Measurements from ENCODE around the gene OTUB2.
"Not testable (repeated sequence)": the region's sequence is repeated elsewhere in the genome, so short reads cannot be mapped to it uniquely, and the experiment has no call there.

The OTUB2 gene

DNA sequence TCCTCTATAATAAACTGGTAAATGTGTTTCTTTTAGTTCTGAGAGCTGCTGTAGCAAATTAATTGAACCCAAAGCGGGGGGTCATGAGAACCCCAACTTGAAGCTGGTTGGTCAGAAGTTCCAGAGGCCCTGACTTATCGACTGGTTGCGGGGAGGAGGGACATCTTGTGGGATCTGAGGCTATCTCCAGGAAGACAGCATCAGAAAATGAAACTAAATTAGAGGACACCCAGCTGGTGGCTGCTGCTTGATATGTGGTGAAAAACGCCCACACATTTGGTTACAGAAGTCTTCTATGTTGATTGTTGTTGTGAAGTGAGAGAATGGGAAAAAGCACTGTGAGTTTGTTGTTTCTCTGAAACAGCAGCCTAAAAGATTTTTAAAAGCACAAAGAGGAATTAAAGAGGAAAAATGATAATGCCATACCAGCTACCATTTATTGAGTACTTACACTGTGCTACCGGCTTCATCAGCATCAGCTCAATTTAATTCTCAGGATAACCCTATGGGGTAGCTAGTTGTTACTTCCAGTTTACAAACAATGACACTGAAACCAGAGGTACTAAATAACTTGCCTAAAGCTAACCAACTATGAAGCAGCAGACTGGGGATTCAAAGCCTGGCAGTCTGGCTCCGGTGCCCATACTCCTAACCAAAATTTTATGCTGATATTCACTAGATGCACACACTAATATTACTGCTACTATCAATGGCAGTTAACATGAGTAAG is 30.6 kb downstream of the OTUB2 start:
- no peak for DNase-seq (ENCODE audit: low read depth in 2 of 2)

DNA sequence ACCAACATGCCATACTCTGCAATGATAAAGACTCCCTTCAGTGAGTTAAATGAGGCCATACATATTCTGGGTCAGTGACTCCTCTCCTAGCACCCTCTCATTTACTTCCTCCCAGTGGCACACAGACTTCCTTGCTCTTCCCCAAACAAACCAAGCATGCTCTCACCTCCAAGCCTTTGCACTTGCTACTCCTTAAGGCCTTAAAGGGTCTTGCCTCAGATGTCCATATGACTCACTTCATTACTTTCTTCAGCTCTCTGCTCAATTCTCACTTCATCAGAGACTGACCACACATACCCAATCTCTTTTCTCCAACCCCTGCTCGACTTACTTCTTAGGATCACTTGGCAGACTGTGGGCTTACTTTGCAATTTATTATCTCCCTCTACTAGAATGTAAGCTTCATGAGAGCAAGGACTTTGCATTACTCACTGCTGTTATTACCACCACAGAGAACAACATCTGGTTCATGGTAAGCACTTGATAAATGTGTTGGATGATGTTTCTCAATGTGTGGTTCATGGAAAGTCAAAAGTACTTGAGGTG is 32.1 kb downstream of the OTUB2 start:
- DNase-seq (ENCODE audit: low read depth in 2 of 2) = no peak

DNA sequence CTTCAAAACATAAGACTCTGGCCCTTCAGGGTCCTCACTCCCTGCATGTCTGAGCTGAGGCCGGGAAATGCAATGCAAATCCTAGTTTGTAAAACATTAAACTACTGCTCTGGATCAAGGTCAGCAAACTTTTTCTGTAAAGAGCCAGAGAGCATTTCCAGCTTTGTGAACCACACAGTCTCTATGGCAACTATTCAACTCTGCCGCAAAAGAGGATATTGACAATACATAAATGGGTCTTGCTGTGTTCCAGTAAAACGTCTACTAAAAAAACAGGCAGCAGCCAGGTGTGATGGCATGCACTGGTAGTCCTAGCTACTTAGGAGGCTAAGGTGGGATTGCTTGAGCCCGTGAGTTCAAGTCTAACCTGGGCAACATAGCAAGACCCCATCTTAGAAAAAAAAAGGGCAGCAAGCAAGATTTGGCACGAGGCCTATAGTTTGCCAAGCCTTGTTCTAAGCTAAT is 32.6 kb downstream of the OTUB2 start:
- no peak for DNase-seq (ENCODE audit: low read depth in 2 of 2)

DNA sequence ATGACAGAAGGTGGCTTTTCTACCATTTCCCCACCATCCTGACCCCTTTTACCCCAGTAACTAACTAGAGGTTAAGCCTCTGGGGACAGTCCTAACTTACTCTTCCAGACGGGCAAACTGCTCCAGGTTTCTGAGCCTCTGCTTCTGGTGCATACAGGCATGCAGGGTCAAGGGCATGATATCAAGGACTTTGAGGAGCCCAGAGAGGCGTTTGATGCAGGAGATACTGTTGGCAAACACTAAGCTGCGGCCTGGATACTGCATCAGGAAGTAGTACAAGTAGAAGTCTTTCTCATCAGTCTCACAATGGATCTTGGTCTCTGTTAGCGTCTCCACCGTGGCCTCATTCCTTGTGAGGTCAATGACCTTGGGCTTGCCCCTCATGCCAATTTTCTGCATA is 33.9 kb downstream of the OTUB2 start:
- DNase-seq (ENCODE audit: low read depth in 2 of 2) = no peak

DNA sequence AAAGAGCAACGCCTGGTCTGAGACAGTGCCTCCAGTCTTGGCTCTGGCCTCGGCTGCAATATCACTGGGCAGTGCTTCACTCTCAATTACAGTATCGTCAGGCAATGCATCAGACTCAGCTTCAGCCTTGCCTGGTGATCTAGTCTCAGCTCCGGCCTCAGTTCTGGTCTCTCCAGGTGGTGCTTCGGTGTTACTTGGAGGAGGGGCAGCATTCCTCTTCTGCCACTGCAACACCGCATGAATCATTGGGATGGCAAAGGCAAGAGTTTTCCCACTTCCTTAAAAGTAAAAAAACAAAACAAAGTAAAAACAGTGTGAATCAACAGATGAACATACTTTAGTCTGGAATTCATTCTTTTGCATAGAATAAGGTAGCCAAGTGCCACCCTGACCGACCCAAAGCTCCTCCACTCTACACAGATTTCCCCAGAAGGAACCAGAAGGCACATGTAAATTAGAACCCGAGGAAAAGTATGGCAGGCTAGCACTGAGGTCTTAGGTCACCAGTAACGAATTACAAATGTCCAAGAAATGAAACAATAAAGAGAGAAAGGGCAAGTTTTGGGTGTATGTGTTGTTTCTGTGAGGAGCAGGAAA is 36.3 kb downstream of the OTUB2 start:
- DNase-seq (ENCODE audit: low read depth in 2 of 2) = no peak

DNA sequence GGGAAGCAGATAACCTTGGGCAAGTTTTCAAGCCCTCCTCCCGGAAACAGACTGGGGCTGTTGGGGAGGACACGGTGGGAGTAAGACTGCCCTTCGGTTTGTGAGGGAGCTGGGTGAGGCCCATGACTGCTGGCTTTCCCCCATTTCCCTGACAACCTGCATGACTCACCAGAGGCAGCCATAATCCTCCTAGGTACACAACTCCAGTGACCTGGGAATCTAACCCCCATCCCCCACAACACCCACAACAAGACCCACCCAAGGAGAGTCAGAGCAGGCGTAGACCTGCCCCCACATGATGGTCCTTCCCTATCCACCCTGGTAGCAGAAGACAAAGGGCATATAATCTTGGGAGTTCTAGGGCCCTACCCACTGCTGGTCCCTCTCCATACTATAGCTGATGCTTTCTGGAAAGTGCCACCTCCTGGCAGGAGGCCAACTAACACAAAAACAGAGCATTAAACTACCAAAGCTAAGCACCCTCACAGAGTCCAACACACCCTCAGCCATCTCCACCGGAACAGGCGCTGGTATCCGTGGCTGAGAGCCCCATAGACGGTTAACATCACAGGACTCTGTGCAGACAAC is 40.0 kb downstream of the OTUB2 start:
- no peak for DNase-seq (ENCODE audit: low read depth in 2 of 2)

DNA sequence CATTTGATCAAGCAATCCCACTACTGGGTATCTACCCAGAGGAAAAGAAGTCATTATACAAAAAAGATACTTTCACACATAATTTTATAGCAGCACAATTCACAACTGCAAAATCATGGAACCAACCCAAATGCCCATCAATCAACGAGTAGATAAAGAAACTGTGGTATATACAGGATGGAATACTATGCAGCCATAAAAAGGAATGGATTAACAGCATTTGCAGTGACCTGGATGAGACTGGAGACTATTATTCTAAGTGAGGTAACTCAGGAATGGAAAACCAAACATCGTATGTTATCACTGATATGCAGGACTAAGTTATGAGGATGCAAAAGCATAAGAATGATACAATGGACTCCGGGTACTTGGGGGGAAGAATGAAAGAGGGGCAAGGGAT is 45.9 kb downstream of the OTUB2 start:
- not testable (repeated sequence) for DNase-seq (ENCODE audit: low read depth in 2 of 2)

DNA sequence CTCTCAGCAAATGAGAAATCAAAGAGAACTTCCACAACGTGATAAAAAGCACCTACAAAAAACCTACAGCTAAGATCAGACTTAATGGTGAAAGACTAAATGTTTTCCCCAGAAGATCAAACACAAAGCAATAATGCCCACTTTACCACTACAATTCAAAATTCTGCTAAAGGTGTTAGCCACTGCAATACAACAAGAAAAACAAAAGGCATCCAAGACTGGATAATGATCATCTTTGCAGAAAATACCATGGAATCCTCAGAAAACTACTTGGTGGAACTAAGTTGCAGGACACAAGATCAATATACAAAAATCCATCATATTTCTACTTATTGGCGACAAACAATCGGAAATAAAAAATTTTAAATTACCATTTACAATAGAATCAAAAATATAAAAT is 48.4 kb downstream of the OTUB2 start:
- no peak for DNase-seq (ENCODE audit: low read depth in 2 of 2)

DNA sequence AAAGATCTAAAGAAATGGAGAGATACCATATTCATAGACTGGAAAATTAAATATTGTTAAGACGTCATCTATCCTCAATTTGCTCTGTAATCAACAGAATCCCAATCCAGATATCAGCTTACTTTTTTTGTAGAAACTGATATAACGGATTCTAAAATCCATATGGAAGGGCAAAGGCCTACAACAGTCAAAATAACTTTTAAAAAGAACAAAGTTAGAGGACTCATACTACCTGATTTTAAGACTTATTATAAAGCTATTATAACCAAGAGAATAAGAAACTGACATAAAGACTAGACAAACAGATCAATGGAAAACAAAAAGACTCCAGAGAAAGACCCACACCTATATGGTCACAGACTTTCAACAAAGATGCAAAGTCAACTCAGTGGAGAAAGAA is 48.9 kb downstream of the OTUB2 start:
- DNase-seq (ENCODE audit: low read depth in 2 of 2) = no peak

DNA sequence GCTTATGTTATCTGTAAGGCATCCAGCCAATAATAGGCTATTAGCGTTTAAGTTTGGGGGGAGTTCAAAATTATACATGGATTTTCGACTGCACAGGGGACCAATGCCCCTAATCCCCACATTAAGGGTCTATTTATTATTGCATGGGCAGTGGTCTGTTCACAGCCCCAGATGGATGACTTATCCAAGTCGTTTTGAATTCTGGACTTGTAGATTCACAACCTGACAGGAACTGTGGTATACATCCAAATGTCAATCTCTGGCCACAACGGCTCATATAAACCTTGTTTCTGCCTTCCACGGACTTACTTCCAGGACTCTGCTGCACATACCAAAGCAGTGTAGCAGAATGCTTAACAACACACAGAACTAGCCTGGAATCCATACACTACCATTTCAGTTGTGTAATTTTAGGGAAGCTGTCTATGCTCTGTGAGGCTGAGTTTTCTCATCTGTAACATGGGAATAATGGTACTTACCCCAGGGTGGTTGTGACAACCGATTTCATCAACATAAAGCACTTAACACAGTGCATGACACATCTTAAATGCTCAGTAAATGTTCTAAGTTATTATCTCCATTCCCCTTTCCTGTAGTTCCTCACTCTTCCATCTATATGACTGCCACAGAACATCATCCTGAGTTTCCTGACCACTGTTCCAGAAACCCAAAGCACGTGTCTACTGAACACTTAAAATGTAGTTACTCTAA is 51.1 kb downstream of the OTUB2 start:
- no peak for DNase-seq (ENCODE audit: low read depth in 2 of 2)

DNA sequence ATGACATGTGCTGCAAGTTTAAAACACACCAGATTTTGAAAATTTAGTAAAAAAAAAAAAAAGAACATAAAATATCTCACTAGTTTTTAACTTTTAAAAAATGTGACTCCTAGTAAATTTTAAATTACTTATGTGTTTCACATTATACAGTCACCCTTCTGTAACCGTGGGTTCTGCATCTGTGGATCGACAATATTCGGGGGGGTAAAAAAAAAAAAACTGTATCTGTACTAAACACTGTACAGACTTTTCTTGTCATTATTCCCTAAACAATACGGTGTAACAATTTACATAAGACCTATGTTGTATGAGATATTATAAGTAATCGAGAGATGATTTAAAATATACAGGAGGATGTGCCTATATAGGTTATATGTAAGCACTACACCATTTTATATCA is 51.7 kb downstream of the OTUB2 start:
- no peak for DNase-seq (ENCODE audit: low read depth in 2 of 2)

DNA sequence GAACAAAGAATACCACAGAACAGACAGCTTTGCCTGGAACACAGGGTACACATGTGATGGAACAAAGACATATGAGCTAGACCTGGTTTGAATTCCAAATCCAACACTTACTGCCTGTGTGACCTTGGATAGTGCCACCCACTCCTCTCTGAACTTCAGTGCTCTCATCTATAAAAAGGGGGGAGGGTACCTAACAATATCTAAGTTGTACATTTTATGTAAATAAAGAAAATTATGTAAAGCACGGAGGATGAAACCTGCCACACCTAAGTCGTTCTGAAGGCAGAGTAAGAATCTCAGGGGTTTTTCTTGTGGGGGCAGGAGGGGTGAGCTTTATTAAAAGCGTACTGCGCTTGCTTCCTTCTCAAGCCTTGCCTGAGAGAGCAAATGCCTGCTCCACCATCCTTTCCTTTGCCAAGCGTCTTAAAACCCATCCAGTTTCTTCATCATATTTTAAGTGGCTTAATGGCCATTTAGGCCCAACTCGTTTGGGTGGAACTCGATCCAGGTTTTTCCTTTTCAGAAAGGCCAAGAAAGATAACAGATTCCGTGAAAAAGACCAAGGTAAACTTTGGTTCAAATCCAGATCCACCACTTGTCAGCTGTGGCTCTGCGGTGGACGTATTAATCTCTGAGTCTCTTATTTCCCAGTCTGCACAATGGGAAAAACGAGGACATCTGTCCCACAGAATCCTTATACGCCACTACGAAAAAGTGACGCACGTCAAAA is 53.9 kb downstream of the OTUB2 start:
- no peak for DNase-seq (ENCODE audit: low read depth in 2 of 2)

DNA sequence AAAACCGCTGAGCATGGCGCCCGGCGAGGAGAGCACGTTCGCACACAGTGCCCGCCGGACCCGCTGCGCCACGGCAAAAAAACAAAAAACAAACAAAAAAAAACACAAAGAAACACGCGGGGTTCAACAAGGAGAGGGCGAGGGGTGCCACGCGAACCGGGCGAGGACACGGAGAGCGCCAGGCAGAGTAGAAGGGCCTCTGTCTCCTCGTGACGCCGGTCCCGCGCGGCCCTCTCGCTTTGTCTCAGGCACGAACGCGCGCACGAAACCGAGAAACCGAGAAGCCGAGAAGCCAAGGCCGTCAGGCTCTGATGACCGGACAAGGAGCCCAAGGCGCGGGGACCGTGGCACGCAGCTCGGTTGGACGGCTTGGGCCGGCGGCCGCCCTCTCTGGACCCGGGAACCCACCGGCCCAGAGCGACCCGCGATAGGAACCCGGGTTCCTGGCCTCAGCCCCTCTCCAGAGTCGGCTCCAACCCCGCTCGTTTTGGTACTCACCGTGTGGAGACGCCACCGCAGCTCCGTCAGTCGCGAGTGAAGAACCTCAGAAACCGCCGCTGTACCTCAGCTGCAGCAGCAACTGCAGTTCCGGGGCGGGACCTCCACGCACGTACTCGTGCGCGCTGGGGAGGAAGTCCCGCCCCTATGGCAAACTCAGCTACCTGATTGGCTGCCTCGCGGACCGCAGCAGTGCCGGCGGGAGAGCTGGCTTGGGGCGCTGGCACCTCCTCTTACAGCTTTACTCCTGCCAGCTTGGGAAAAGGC is 54.7 kb downstream of the OTUB2 start, which contains the start of the genes DDX24 and IFI27L1:
DDX24 (minus strand) TSS at position 582 of the 765 bp plus-strand sequence. CDS start 1,460 bp downstream, outside the sequence.
IFI27L1 (plus strand) TSS at position 690 of the 765 bp plus-strand sequence. CDS start 15,628 bp downstream, outside the sequence.
- DNase-seq (ENCODE audit: low read depth in 2 of 2) = peak; percentile 93 to 96

DNA sequence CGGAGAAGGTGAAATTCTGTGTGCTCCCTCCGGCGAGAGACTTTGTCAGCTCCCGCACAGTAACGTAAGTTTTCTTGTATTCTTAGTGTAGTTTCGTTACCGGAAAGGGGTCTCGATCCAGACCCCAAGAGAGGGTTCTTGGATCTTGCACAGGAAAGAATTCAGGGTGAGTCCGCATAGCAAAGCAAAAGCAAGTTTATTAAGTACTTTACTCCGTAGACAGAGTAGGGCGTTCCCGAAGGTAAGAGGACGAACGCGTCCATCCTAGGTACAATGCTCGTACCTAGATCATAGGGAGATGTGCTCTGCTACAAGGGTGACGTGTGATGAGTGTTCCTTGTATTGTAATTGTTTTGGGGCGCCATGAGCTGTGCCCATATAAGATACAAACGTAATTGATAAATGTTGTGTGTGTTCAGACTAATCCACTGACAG is 55.3 kb downstream of the OTUB2 start:
- DNase-seq (ENCODE audit: low read depth in 2 of 2) = no peak

DNA sequence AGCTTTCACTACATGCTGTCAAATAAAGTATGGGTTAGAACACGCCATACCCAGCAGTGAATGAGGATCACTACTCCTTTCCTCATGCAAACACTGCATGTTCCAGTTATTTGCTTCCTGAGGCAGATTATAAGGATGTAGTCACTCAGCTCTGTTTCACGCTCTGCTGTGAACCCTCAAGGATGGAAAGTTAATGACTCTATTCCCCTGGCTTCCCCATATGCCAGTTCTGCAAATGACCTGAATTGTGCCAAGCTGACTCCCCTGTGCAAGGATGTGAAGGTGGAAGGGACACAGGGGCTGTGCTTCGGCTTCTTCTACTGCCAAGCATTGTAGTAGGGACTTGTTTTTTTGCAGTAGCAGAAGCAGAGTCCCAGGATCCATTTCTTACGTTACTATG is 61.8 kb downstream of the OTUB2 start:
- DNase-seq (ENCODE audit: low read depth in 2 of 2) = no peak

DNA sequence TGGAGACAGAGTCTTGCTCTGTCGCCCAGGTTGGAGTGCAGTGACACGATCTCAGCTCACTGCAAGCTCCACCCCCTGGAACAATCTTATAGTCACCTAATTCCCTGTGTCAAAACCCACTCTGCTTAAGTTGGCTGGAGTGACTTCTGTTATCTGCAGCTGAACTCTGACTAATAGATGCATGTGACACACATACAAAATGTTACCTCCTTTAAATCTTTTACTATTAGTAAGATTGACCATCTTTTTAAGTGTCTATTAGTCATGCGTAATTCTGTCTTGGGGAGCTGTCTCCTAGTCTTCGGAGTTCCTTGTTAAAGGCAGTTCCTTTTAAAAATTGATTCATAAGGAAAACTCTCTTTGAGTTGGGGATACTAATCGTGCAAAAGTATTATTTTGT is 62.4 kb downstream of the OTUB2 start:
- DNase-seq (ENCODE audit: low read depth in 2 of 2) = no peak

DNA sequence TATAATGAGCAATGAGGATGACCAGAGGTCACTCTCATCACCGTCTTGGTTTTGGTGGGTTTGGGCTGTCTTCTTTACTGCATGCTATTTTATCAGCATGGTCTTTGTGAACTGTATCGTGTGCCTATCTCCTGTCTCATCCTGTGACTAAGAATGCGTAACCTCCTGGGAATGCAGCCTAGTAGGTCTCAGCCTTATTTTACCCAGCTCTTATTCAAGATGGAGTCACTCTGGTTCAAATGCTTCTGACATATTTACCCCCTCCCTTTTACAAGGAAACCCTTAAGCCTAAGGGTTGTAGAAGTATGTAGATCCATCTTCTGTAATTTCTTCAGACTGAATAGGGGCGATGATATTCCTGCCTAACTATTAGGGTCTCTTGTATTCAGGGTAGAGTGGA is 63.3 kb downstream of the OTUB2 start:
- no peak for DNase-seq (ENCODE audit: low read depth in 2 of 2)

DNA sequence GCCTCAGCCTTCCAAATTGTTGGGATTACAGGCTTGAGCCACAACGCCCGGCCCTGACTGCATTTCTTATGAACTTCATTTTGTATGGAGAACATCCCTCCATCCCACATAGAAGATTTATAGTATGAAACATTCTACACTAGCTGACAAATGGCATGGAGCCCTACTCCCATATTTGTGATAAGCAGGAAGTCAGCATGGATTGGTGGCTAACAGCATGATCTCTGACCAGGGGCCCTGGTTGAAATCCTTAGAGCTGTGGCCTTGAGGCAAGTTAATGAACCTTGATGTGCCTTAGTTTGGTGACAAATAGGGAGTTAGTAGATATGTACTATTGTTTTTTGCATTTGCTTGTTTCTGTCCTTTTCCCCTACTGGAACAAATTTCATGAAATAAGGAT is 67.3 kb downstream of the OTUB2 start:
- DNase-seq (ENCODE audit: low read depth in 2 of 2) = no peak

DNA sequence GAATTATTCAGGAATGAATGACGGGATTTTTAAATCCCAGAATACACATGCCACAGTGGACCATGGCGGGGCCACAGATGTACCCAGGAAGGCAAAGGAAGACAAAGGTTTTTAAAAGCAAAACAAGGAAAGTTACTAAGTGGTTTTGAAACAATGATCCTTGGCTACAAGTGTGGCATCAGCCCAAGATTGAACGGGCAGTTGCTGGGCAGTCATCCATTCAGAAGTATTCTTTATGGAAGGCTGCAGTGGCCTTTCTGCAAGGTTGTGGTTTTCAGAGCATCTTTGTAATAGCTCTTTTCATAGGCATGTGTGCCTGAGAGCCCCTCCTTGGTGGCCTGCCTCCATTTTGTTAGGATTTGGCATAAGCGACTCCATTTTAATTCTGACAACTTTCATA is 71.0 kb downstream of the OTUB2 start:
- no peak for DNase-seq (ENCODE audit: low read depth in 2 of 2)
